GM19351 (cell line): ENCODE measurements around the gene SYNCRIP.
"Not testable (repeated sequence)": the region's sequence is repeated elsewhere in the genome, so short reads cannot be mapped to it uniquely, and the experiment has no call there.

Source experiments
- ATAC-seq: cut with Tn5 transposase; IDR thresholded peaks from one replicate; pipeline ENCODE4 v1.9.1; 2021; ENCODE audit warnings: mild to moderate bottlenecking, moderate library complexity; ENCODE audit not compliant: unreplicated experiment

Gene SYNCRIP

GRCh38 chr6:85670573-85670972 is 27.9 kb upstream of the SYNCRIP start:
- no peak for ATAC-seq

GRCh38 chr6:85669735-85670194 is 27.1 kb upstream of the SYNCRIP start:
- peak; percentile 94 for ATAC-seq

DNA sequence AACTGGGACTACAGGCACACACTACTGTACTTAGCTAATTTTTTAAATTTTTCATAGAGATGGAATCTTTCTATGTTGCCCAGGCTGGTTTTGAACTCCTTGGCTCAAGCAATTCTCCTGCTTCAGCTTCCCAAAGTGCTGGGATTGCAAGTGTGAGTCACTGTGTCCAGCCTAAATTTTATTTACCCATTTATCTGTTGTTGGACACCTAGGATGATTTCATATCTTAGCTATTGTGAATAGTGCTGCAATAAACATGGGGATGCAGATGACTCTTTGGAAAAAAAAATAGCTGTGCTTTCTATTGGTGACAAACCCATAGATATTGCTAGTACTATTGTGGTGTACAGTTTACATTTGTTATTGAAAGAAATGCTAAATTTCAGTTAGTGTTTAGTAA is 19.6 kb upstream of the SYNCRIP start:
- no peak for ATAC-seq

DNA sequence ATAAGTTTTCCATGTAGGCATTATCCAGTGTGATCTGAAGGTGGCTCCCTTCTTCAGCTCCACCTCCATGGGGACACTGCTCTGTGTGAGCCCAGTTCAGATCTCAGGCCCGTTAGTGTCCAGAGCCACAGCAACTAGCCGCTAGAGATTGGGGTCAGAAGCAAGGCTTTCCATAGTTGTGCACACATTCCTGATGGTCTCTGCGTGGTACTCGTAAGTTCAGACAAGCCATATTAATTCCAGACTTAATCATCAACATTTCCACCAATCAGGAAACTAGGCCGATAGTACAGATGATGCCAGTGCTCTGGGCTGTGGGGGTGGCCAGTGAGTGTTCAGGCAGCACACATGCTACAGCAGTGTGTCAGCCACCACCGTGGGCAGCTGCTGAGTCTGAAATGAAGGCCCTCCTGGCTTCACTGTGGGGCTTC is 17.5 kb upstream of the SYNCRIP start:
- no peak for ATAC-seq

- ATAC-seq: no peak
These were observed 7.9 kb upstream of the SYNCRIP start for GRCh38 chr6:85650606-85651005.

DNA sequence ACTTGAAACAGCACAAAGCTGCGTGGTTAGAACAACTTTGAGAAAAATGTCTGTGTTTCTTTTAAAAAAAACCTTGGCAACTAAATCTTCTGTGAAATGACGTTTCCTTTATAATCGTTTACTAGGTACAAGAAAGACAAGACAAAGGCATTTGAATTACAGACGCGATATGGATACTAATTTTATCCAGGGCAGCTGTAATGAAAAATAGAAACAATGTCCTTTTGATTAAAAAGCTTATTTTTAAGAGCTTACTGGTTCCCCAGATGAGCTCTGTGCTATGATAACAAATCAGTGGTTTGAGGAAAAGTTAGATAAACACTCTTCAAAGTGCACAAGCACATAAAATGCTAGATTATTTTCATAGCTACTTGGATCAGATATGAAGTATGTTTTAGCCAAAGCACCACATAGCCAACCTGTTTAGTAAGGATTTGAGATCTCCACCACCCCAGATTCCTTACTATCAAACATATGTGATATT is 1.6 kb upstream of the SYNCRIP start:
- no peak for ATAC-seq

DNA sequence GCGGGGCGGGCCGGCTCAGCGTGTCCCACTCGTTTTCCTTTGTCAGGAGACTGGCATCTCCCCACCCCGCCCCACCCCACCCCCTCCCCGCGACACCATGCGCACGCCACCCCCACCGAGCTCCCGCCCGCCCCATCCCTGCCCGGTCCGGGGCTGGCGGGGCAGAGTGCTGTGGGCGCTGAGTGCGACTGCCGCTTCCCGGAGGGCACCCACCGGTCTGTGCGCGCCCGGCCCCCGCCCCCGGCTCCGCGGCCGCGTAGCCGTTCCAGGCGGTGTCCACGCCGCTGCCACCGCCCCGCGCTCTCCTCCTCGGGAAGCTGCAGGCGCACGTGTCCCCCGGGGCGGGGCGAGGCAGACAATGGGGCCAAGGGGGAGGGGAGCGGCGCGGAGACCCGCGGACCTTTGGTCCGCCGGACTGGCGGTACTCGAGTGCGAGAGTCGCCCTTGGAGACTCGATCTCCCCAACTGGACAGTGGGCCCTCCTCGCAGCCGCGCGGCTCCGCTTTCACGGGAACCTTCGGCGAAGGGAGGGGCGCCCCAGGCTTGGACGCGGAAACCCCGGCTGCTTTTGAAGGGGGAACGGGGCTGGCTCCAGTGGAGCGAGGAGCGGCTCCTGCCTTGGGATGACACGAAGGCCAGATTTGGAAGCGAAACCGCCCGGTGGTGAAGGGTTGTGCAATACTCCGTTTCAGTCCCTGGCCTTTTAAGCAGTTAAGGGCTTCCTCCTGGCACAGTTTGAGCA is 1.0 kb upstream of the SYNCRIP start:
- peak; percentile 47 for ATAC-seq

GRCh38 chr6:85641897-85642773 is 551 bp downstream of the SYNCRIP start:
- no peak for ATAC-seq

DNA sequence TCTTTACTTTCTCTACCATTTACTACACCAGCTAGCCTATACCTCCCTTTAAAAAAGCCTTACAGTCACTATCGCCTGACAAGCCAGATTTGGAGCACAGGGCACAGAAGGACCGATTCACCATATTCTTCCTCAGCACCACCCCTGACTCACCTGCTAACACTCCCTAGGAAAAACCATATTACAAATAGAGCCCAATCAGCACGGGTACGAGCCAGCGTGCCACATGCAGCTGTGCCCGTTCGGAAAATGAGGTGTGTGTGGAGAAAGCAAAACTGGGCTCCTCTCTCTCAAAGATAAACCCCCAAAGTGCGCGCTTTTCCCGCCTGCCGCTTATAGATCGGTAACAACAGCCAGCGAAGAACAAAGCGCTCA is 1.2 kb downstream of the SYNCRIP start:
- no peak for ATAC-seq

GRCh38 chr6:85640821-85641220 is 1.9 kb downstream of the SYNCRIP start:
- no peak for ATAC-seq

DNA sequence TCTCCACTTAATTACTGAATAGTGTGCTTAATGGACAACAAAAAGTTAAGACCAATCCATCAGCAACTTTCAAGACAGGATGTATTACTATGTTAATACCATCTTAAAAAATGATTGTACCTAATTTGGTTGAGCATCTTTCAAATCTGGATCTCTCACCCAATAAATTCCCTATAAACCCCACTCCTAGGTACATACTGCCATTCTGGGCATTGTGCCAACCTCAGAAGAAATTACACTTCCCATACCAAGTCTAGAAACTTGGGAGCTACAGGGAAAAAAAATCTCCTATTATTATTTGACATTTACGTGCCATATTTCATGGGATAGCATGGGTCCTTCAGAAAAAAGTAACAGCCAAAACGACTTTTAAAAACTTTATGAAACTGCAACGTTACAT is 5.1 kb downstream of the SYNCRIP start:
- ATAC-seq: no peak

DNA sequence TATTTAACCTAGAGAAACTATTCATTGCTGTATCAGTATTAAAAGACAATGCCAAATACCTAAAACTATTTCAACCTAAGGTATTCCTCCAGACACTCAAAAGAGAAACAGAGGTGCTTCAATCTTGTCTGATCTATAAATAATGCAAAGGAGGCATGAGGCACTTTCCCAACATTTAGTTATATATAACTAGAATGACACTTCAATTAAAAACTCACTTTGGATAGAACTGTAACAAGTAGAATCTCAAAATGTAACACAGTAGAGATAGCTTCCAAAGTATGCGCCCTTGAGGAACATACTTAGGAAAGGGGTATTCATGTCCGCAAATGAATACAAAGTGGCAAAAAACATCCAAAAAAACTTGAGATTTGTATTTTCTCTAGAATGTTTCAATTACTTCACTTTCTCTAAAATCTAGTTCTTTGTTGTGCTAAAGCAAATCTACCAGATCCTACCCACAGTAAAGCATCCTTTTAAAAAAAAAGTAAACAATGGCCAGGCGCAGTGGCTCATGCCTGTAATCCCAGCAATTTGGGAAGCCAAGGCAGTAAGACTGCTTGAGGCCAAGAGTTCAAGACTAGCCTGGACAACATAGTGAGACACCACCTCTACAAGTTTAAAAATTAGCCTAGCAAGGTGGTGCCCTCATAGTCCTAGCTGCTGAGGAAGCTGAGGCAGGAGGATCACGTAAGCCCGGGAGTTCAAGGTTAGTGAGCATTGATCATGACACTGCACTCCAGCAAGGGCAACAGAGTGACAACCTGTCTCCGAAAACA is 10.3 kb downstream of the SYNCRIP start:
- no peak for ATAC-seq

DNA sequence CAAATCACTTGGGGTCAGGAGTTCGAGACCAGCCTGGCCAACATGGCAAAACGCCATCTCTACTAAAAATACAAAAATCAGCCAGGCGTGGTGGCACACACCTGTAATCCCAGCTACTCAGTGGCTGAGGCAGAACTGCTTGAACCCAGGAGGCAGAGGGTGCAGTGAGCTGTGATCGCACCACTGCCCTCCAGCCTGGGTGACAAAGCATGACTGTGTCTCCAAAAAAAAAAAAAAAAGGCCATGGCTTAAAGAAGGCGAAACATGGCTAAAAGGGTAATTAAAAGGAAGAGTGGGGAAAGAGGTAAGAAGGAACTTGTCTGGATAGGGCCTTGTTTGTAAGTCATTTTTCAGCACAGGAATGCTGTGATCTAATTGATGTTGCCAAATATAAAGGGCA is 11.6 kb downstream of the SYNCRIP start:
- not testable (repeated sequence) for ATAC-seq

- no peak for ATAC-seq
These were observed 14.3 kb downstream of the SYNCRIP start for GRCh38 chr6:85628353-85628752.

GRCh38 chr6:85620308-85620707 is 22.4 kb downstream of the SYNCRIP start:
- ATAC-seq: no peak

DNA sequence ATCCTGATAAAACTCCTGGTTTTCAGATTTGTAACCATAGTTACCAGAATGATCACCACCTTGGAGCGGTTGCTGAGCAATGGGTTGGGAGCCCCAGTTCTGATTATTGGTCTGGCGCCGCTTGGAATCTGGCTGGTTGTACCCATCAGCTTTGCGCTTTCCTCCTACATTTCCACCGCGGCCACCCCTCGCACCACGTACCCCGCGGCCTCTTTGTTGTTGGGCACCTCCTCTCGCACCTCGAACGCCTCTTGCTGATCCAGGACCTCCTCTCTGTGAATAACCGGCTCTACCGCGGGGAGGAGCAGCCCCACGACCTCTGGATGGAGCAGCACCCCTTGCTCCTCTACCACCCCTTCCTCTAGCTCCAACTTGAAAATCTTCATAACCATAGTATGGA is 27.9 kb downstream of the SYNCRIP start:
- no peak for ATAC-seq

DNA sequence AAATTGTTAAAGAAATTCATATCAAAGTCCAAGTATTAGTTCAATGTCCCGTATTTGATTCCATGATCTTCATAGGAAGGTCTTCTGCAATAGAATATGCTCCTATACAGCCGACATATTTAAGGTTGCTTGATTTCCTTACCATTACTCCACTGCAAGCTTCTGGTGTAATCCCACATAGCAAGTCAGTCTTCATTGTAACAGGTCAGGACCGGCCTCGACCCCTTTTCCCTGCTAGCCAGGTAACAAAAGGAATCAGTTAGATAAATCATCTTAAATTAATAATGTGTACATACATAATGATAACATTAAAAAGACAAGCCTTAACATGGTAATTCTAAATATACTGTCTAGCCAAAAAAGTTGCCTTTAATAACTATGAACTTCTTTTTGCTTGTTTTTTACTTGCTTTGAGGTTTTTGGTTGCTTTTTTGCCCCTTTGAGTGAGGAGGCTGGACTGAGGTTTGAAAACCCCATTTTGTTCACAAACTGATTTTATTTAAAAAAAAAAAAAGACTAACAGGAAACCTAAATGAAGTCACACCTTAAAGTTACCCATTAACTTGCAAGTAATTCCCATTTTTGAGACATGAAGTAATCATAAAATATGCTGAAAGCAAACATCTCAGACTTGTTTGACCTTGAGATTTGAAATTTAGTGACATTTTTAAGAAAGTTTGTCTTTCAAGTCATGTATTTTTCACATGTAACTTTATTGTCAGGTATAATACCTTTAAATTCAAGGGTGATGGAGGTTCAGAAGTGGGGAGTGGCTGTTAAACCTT is 29.8 kb downstream of the SYNCRIP start:
- ATAC-seq: no peak

- no peak for ATAC-seq
These were observed 32.3 kb downstream of the SYNCRIP start for GRCh38 chr6:85610182-85610895.

GRCh38 chr6:85602100-85602499 is 40.6 kb downstream of the SYNCRIP start:
- no peak for ATAC-seq
